Neuronal stem cell (in vitro differentiated cells): ENCODE data around the gene ANXA6.

Source experiments
- DNase-seq: peaks from one replicate; pipeline ENCODE4 v3.0.0-alpha.2; 2013; ENCODE audit warnings: low spot score
- H2AFZ ChIP-seq: one replicate; pipeline ENCODE4 v1.6.1; 2013; ENCODE audit warnings: mild to moderate bottlenecking, low read length, inconsistent platforms
- H2AK5ac ChIP-seq: 2 replicates; pipeline ENCODE4 v1.6.1; 2013; ENCODE audit warnings: low read depth, mild to moderate bottlenecking, inconsistent platforms, low read length, moderate library complexity, mixed read lengths
- H2BK120ac ChIP-seq: 2 replicates; pipeline ENCODE4 v1.6.1; 2013; ENCODE audit warnings: low read depth, mild to moderate bottlenecking, inconsistent platforms, low read length, moderate library complexity, mixed read lengths
- H2BK12ac ChIP-seq: one replicate; pipeline ENCODE4 v1.6.1; 2013; ENCODE audit warnings: low read length, inconsistent platforms
- H2BK15ac ChIP-seq: 2 replicates; pipeline ENCODE4 v1.6.1; 2013; ENCODE audit warnings: mild to moderate bottlenecking, low read length, inconsistent platforms, mixed read lengths
- H2BK5ac ChIP-seq: one replicate; pipeline ENCODE4 v1.6.1; 2013; ENCODE audit warnings: inconsistent platforms, mild to moderate bottlenecking, low read length, moderate library complexity
- H3K14ac ChIP-seq: one replicate; pipeline ENCODE4 v1.6.1; 2013; ENCODE audit warnings: low read length, inconsistent platforms
- H3K18ac ChIP-seq: 2 replicates; pipeline ENCODE4 v1.6.1; 2013; ENCODE audit warnings: low read length, inconsistent platforms
- H3K23ac ChIP-seq: 2 replicates; pipeline ENCODE4 v1.6.1; 2013; ENCODE audit warnings: low read depth, mild to moderate bottlenecking, mixed read lengths, low read length, inconsistent platforms; ENCODE audit not compliant: poor library complexity
- H3K27ac ChIP-seq: replicated peaks from 3 replicates; pipeline ENCODE4 v1.5.1; 2013; ENCODE audit warnings: low read length, inconsistent platforms
- H3K27me3 ChIP-seq, 3 experiments: 2 replicates each; pipeline ENCODE4 v1.6.1; 2013; ENCODE audit warnings: low read length in 3 of 3, mild to moderate bottlenecking in 2 of 3, inconsistent platforms in 1 of 3, low read depth in 1 of 3, mixed read lengths in 1 of 3, moderate library complexity in 1 of 3; ENCODE audit not compliant: control insufficient read depth in 3 of 3, insufficient read depth in 3 of 3
- H3K36me3 ChIP-seq, 2 donors: replicated peaks in 1 of 2; 2 replicates each; pipeline ENCODE4 v1.6.1; 2013; ENCODE audit warnings: low read length in 2 of 2; ENCODE audit not compliant: control insufficient read depth in 2 of 2, insufficient read depth in 2 of 2
- H3K4ac ChIP-seq: 2 replicates; pipeline ENCODE4 v1.6.1; 2013; ENCODE audit warnings: inconsistent platforms, mild to moderate bottlenecking, low read length, moderate library complexity
- H3K4me1 ChIP-seq, 2 donors: 1 replicate in 1 of 2; 2 replicates in 1 of 2; pipeline ENCODE4 v1.6.1; 2013; ENCODE audit warnings: low read length in 2 of 2, low read depth in 1 of 2; ENCODE audit not compliant: control insufficient read depth in 2 of 2, insufficient read depth in 1 of 2
- H3K4me2 ChIP-seq: one replicate; pipeline ENCODE4 v1.6.1; 2013; ENCODE audit warnings: mild to moderate bottlenecking, low read length, inconsistent platforms; ENCODE audit not compliant: insufficient read depth, poor library complexity, severe bottlenecking
- H3K4me3 ChIP-seq, 2 donors: 2 replicates each; pipeline ENCODE4 v1.5.1; 2013; ENCODE audit warnings: low read length in 2 of 2, mild to moderate bottlenecking in 2 of 2, inconsistent platforms in 1 of 2, moderate library complexity in 1 of 2
- H3K79me1 ChIP-seq: one replicate; pipeline ENCODE4 v1.6.1; 2013; ENCODE audit warnings: low read depth, mild to moderate bottlenecking, inconsistent platforms, low read length, moderate library complexity
- H3K9ac ChIP-seq: one replicate; pipeline ENCODE4 v1.6.1; 2013; ENCODE audit warnings: mild to moderate bottlenecking, low read depth, low read length, inconsistent platforms; ENCODE audit not compliant: poor library complexity
- H3K9me3 ChIP-seq, 2 donors: replicated peaks in 1 of 2; 2 replicates each; pipeline versions ENCODE3 to v1.6.1; 2013; ENCODE audit warnings: low read length in 2 of 2, mild to moderate bottlenecking in 2 of 2, inconsistent platforms in 1 of 2, low read depth in 1 of 2, mixed read lengths in 1 of 2, moderate library complexity in 1 of 2; ENCODE audit not compliant: control insufficient read depth in 2 of 2, insufficient read depth in 1 of 2
- H4K8ac ChIP-seq: one replicate; pipeline ENCODE4 v1.6.1; 2013; ENCODE audit warnings: low read depth, mild to moderate bottlenecking, inconsistent platforms, low read length, moderate library complexity
- H4K91ac ChIP-seq: one replicate; pipeline ENCODE4 v1.6.1; 2013; ENCODE audit warnings: low read length, low read depth, mild to moderate bottlenecking, inconsistent platforms; ENCODE audit not compliant: poor library complexity
- WGBS, 2 donors: extraction: QIAGEN DNeasy Blood & Tissue Kit; methylation state at CpG; one replicate each; pipeline ENCODE4 v1.1.7; 2013; ENCODE audit warnings: missing lambda C conversion rate in 2 of 2, mixed read lengths in 1 of 2; ENCODE audit not compliant: insufficient read length in 2 of 2, insufficient replicate concordance in 1 of 2; ENCODE audit errors: extremely low coverage in 2 of 2; 5-methylcytosine and 5-hydroxymethylcytosine counted together

ANXA6 gene

GRCh38 chr5:151101746-151102145, 55.8 kb downstream of the ANXA6 start:
- H3K14ac ChIP-seq: no peak overlapping the region
- H2BK15ac ChIP-seq: no peak overlapping the region
- no peak overlapping the region for H3K23ac ChIP-seq
- no peak overlapping the region for H3K27ac ChIP-seq
- no peaks in the 10 kb centered on the region for H3K27me3 ChIP-seq
- H3K4me3 ChIP-seq: no peak overlapping the region
- no peak overlapping the region for H4K91ac ChIP-seq
- no peaks in the 10 kb centered on the region for H3K9me3 ChIP-seq
- no peak overlapping the region for H3K4me2 ChIP-seq
- no peaks in the 10 kb centered on the region for H3K4me1 ChIP-seq
- H2BK5ac ChIP-seq: no peak overlapping the region
- no peaks in the 10 kb centered on the region for H3K79me1 ChIP-seq
- H3K9ac ChIP-seq: no peak overlapping the region
- no CpG with 5 or more reads among the region's 4 CpGs for WGBS, 2 donors
- H3K18ac ChIP-seq: peak overlapping the region; percentile 20
- no peak overlapping the region for H4K8ac ChIP-seq
- DNase-seq: no peak
- no peak overlapping the region for H2BK12ac ChIP-seq
- H2BK120ac ChIP-seq: no peak overlapping the region
- no peak overlapping the region for H2AFZ ChIP-seq
- no peak overlapping the region for H2AK5ac ChIP-seq
- H3K4ac ChIP-seq: no peak overlapping the region
- H3K36me3 ChIP-seq: peaks cover 5 to 53% of the 10 kb centered on the region in 2 donors

GRCh38 chr5:151101151-151101550, 56.4 kb downstream of the ANXA6 start:
- Histone ChIP-seq H3K18ac (no peak overlapping the region), H3K79me1 (no peaks in the 10 kb centered on the region), H2BK12ac (no peak overlapping the region), H3K27ac (no peak overlapping the region), H3K23ac (no peak overlapping the region), H3K14ac (no peak overlapping the region), H3K27me3 (no peaks in the 10 kb centered on the region), H3K9me3 (no peaks in the 10 kb centered on the region), H2AFZ (no peak overlapping the region), H3K36me3 (peaks cover 5 to 47% of the 10 kb centered on the region in 2 donors), H3K4ac (no peak overlapping the region), H2BK5ac (no peak overlapping the region), H3K4me1 (no peaks in the 10 kb centered on the region), H3K4me3 (no peak overlapping the region), H2BK15ac (no peak overlapping the region), H2AK5ac (no peak overlapping the region), H4K8ac (no peak overlapping the region), H3K4me2 (no peak overlapping the region), H2BK120ac (no peak overlapping the region), H3K9ac (no peak overlapping the region), H4K91ac (no peak overlapping the region)
- WGBS, 2 donors: no CpG with 5 or more reads among the region's 9 CpGs
- no peak for DNase-seq

GRCh38 chr5:151100681-151101080, 56.9 kb downstream of the ANXA6 start:
- Histone ChIP-seq H2BK15ac (no peak overlapping the region), H3K4me2 (no peak overlapping the region), H3K4ac (no peak overlapping the region), H3K9ac (no peak overlapping the region), H3K18ac (no peak overlapping the region), H3K27ac (no peak overlapping the region), H3K9me3 (no peaks in the 10 kb centered on the region), H4K91ac (no peak overlapping the region), H2BK5ac (no peak overlapping the region), H4K8ac (no peak overlapping the region), H3K27me3 (no peaks in the 10 kb centered on the region), H2BK120ac (no peak overlapping the region), H2AK5ac (no peak overlapping the region), H3K36me3 (peaks cover 5 to 42% of the 10 kb centered on the region in 2 donors), H2AFZ (no peak overlapping the region), H3K14ac (no peak overlapping the region), H3K4me1 (no peaks in the 10 kb centered on the region), H3K23ac (no peak overlapping the region), H2BK12ac (no peak overlapping the region), H3K4me3 (no peak overlapping the region), H3K79me1 (no peaks in the 10 kb centered on the region)
- WGBS, 2 donors: no CpG with 5 or more reads among the region's 4 CpGs
- no peak for DNase-seq

- H3K4ac ChIP-seq: no peak overlapping the region
- no peaks in the 10 kb centered on the region for H3K27me3 ChIP-seq
- no peak overlapping the region for H3K14ac ChIP-seq
- H3K4me3 ChIP-seq: no peak overlapping the region
- WGBS, 2 donors: no CpG with 5 or more reads among the region's 4 CpGs
- DNase-seq: no peak
- peaks cover 5 to 24% of the 10 kb centered on the region in 2 donors for H3K36me3 ChIP-seq
- no peaks in the 10 kb centered on the region for H3K9me3 ChIP-seq
- no peak overlapping the region for H3K23ac ChIP-seq
- no peak overlapping the region for H4K8ac ChIP-seq
- no peak overlapping the region for H2BK5ac ChIP-seq
- no peak overlapping the region for H3K4me2 ChIP-seq
- H3K18ac ChIP-seq: no peak overlapping the region
- H3K27ac ChIP-seq: no peak overlapping the region
- H2BK12ac ChIP-seq: no peak overlapping the region
- H3K4me1 ChIP-seq: peaks cover 0 to 5% of the 10 kb centered on the region in 2 donors
- H2BK15ac ChIP-seq: no peak overlapping the region
- H3K79me1 ChIP-seq: no peaks in the 10 kb centered on the region
- no peak overlapping the region for H2AK5ac ChIP-seq
- no peak overlapping the region for H3K9ac ChIP-seq
- no peak overlapping the region for H4K91ac ChIP-seq
- H2AFZ ChIP-seq: no peak overlapping the region
- no peak overlapping the region for H2BK120ac ChIP-seq
Observed at GRCh38 chr5:151098768-151099121, 58.8 kb downstream of the ANXA6 start.
